OCI-LY1 (cell line): Measurements from ENCODE around the gene RGS19.

Experiments
- CTCF ChIP-seq: fragments of 200-600 bp; sonication (generic), shearing (Covaris generic); IDR thresholded peaks from 2 replicates; pipeline ENCODE4 v1.5.1; 2017; ENCODE audit warnings: mild to moderate bottlenecking, antibody characterized with exemption, low read length, moderate library complexity, mixed read lengths
- EZH2 ChIP-seq: fragments of 200-600 bp; sonication (generic), shearing (Covaris generic); IDR thresholded peaks from 2 replicates; pipeline ENCODE4 v1.8.0; 2017; ENCODE audit warnings: borderline replicate concordance, mixed run types, mild to moderate bottlenecking, antibody characterized with exemption, low read length, moderate library complexity, mixed read lengths

DNA sequence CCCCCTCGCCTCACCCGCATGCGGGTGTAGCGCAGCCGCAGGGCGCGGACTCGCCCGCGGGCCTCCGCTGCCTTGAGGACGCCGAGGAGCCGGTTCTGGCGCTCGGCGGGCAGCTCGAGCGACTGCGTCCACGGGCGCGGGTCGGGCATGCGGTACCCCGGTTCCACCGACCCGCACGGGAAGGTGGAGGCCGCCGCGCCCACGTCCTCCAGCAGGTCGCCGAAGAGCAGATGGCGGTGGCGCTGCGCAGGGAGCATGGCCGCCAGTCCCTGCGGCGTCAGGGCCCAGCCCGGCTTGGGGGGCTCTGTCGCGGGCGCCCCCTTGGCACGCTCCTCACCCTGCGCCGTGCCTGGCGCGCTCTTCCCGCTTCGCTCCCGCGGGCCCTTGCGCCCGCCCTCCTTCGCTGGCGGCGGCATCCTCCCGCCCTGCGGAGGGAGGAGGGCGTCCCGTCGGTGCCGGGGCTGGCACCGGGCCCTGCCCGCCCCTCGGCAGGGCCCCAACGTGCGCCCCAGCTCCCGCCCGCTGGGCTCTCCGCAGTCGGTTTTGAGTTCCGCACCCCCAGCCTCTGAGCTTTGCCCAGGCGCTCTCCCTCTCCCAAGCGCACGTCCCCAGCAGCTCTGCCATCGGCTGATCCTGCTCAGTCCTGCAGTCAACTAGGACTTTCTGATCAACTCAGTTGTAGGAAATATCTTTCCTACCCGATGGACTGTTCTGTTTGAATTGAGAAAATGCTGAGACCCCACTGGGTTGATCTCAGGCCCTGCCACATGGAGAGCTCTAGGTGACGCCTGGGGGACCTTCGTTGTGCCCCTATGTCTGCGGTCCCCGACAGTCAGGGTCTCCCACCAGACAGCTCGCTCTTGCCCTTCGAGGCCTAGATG is 4.7 kb upstream of the RGS19 start, which contains the start of gene LKAAEAR1:
- TF ChIP-seq CTCF: no peak
- TF ChIP-seq EZH2: no peak
